WTC11 (cell line): Measurements from ENCODE around the gene PMF1. TPM values are rescaled to one million over a fixed set of nuclear protein-coding genes. Genes with fewer than 3 reads are reported as not detected.
A peak's percentile ranks its signal among the peaks of the same experiment; 100 is the strongest.

ENCODE experiments used
- ATAC-seq: fragments of 200-7000 bp; cut with Tn5 transposase; 2 replicates; pipeline ENCODE4 v1.10.0; 2021; ENCODE audit warnings: mild to moderate bottlenecking, moderate library complexity
- Bru-seq: library from RNA; stranded (reverse); fragments of 400-500 nt; gene quantifications from one replicate; lab custom pipeline; 2021; lab: Mats Ljungman, UMichigan
- CTCF ChIA-PET: fragments of 300-600 bp; sonication (Branson Sonifier 250); formaldehyde crosslinking; loops from one replicate; lab custom pipeline; 2021; ENCODE audit warnings: antibody characterized with exemption; lab: Charles Lee
- POLR2A ChIA-PET: fragments of 350-600 bp; sonication (Branson Sonifier 250); formaldehyde crosslinking; loops from one replicate; lab custom pipeline; 2021; ENCODE audit warnings: antibody characterized with exemption; lab: Charles Lee
- DNase-seq: peaks from one replicate; pipeline ENCODE4 v3.0.0; 2021; ENCODE audit warnings: low spot score
- H3K27ac Mint-ChIP-seq: 2 replicates; pipeline ENCODE4 v1.8.0; 2021; ENCODE audit warnings: mixed read lengths
- H3K27me3 Mint-ChIP-seq: 2 replicates; pipeline ENCODE4 v1.8.0; 2021; ENCODE audit warnings: low read depth, mild to moderate bottlenecking, moderate library complexity, mixed read lengths
- H3K36me3 Mint-ChIP-seq: 2 replicates; pipeline ENCODE4 v1.8.0; 2021; ENCODE audit warnings: mixed read lengths
- H3K4me1 Mint-ChIP-seq: 2 replicates; pipeline ENCODE4 v1.8.0; 2022; ENCODE audit warnings: mixed read lengths
- H3K4me3 Mint-ChIP-seq: 2 replicates; pipeline ENCODE4 v1.8.0; 2021; ENCODE audit warnings: mild to moderate bottlenecking, moderate library complexity, mixed read lengths
- H3K9me3 Mint-ChIP-seq: 2 replicates; pipeline ENCODE4 v1.8.0; 2021; ENCODE audit warnings: mixed read lengths
- ARID4B ChIP-seq: sonication (generic); formaldehyde crosslinking; IDR thresholded peaks from 2 replicates; pipeline ENCODE4 v1.8.0; 2023; ENCODE audit warnings: missing genetic modification reagents, mild to moderate bottlenecking, borderline replicate concordance
- E2F5 ChIP-seq: sonication (generic); formaldehyde crosslinking; IDR thresholded peaks from 2 replicates; pipeline ENCODE4 v1.8.1; 2022; ENCODE audit warnings: mild to moderate bottlenecking, moderate library complexity, missing genetic modification reagents
- EMX1 ChIP-seq: fragments of 250-450 bp; sonication (Bioruptor Pico); IDR thresholded peaks from 2 replicates; pipeline ENCODE4 v1.8.0; 2021; ENCODE audit warnings: mild to moderate bottlenecking
- FOXJ3 ChIP-seq: sonication (generic); formaldehyde crosslinking; IDR thresholded peaks from 2 replicates; pipeline ENCODE4 v1.9.0; 2021; ENCODE audit warnings: missing genetic modification reagents, mild to moderate bottlenecking, borderline replicate concordance
- FOXP1 ChIP-seq: sonication (generic); formaldehyde crosslinking; IDR thresholded peaks from 2 replicates; pipeline ENCODE4 v1.8.0; 2022; ENCODE audit warnings: missing genetic modification reagents, mild to moderate bottlenecking, moderate library complexity, borderline replicate concordance
- GABPB1 ChIP-seq: sonication (generic); formaldehyde crosslinking; IDR thresholded peaks from 2 replicates; pipeline ENCODE4 v1.8.1; 2023; ENCODE audit warnings: mild to moderate bottlenecking, missing genetic modification reagents
- HMGXB4 ChIP-seq: sonication (generic); formaldehyde crosslinking; IDR thresholded peaks from 2 replicates; pipeline ENCODE4 v1.8.1; 2023; ENCODE audit warnings: mild to moderate bottlenecking, moderate library complexity, missing genetic modification reagents
- IRF2 ChIP-seq: sonication (generic); formaldehyde crosslinking; IDR thresholded peaks from 2 replicates; pipeline ENCODE4 v1.8.0; 2022; ENCODE audit warnings: low read depth, missing genetic modification reagents, borderline replicate concordance
- JUN ChIP-seq: sonication (generic); formaldehyde crosslinking; IDR thresholded peaks from 2 replicates; pipeline ENCODE4 v1.8.0; 2023; ENCODE audit warnings: mild to moderate bottlenecking, missing genetic modification reagents
- NFYB ChIP-seq: sonication (generic); formaldehyde crosslinking; conservative IDR thresholded peaks from 2 replicates; pipeline ENCODE4 v1.8.0; 2022; ENCODE audit warnings: low read depth, missing genetic modification reagents
- NR3C1 ChIP-seq: sonication (generic); formaldehyde crosslinking; conservative IDR thresholded peaks from 2 replicates; pipeline ENCODE4 v1.8.1; 2023; ENCODE audit warnings: low read depth, mild to moderate bottlenecking, missing genetic modification reagents
- OVOL2 ChIP-seq: fragments of 250-450 bp; sonication (Bioruptor Pico); IDR thresholded peaks from 2 replicates; pipeline ENCODE4 v1.9.0; 2021; ENCODE audit warnings: mild to moderate bottlenecking, borderline replicate concordance
- RELA ChIP-seq: sonication (generic); formaldehyde crosslinking; IDR thresholded peaks from 2 replicates; pipeline ENCODE4 v1.8.1; 2022; ENCODE audit warnings: missing genetic modification reagents, mild to moderate bottlenecking, borderline replicate concordance
- SOX15 ChIP-seq: fragments of 250-450 bp; sonication (Bioruptor Pico); IDR thresholded peaks from 2 replicates; pipeline ENCODE4 v1.9.0; 2021; ENCODE audit warnings: mild to moderate bottlenecking
- TCF7 ChIP-seq: sonication (generic); formaldehyde crosslinking; IDR thresholded peaks from 2 replicates; pipeline ENCODE4 v1.8.0; 2022; ENCODE audit warnings: mild to moderate bottlenecking, low read depth, missing genetic modification reagents, moderate library complexity
- ZBTB21 ChIP-seq: sonication (generic); formaldehyde crosslinking; IDR thresholded peaks from 2 replicates; pipeline ENCODE4 v1.8.1; 2023; ENCODE audit warnings: mild to moderate bottlenecking, missing genetic modification reagents, borderline replicate concordance
- ZNF232 ChIP-seq: sonication (generic); formaldehyde crosslinking; IDR thresholded peaks from 2 replicates; pipeline ENCODE4 v1.8.0; 2022; ENCODE audit warnings: mild to moderate bottlenecking, missing genetic modification reagents
- ZNF396 ChIP-seq: fragments of 250-450 bp; sonication (Bioruptor Pico); IDR thresholded peaks from 2 replicates; pipeline ENCODE4 v1.8.0; 2021; ENCODE audit warnings: mild to moderate bottlenecking, moderate library complexity, borderline replicate concordance
- ZNF416 ChIP-seq: fragments of 250-450 bp; sonication (Bioruptor Pico); IDR thresholded peaks from 2 replicates; pipeline ENCODE4 v1.9.0; 2021; ENCODE audit warnings: mild to moderate bottlenecking, inconsistent platforms
- long read RNA-seq, 3 experiments: library from RNA in 1 of 3; library from capped mRNA in 1 of 3; library from polyadenylated mRNA in 1 of 3; unstranded in 2 of 3; stranded (forward) in 1 of 3; transcript quantifications; one replicate each; pipeline ENCODE4 v2.0.0, GENCODE V29; 2021
- total RNA-seq: library from RNA; stranded (reverse); gene quantifications from 3 replicates; pipeline ENCODE4 v1.2.3, GENCODE V29; 2021
- TF ChIP-seq, protein P1 (sequence below): sonication (generic); formaldehyde crosslinking; IDR thresholded peaks from 2 replicates; pipeline ENCODE4 v1.8.1; 2023; ENCODE audit warnings: mild to moderate bottlenecking, missing genetic modification reagents, borderline replicate concordance
- TF ChIP-seq, protein P2 (sequence below): fragments of 250-450 bp; sonication (Bioruptor Pico); IDR thresholded peaks from 2 replicates; pipeline ENCODE4 v1.9.0; 2021; ENCODE audit warnings: moderate library complexity, mild to moderate bottlenecking, inconsistent platforms, borderline replicate concordance

PMF1 gene
- 112 to 129 TPM (median 115 TPM) in 3 replicates for total RNA-seq
- Bru-seq, nascent RNA, result percentile 75 among the genes with signal in this experiment
- long read RNA-seq, experiment 1, transcript PMF1-202 (5 exons, 1,068 nt), result major isoform, 193 of 215 reads
- long read RNA-seq, experiment 1, transcript PMF1-203 (5 exons, 1,019 nt), result minor isoform, 7 of 215 reads
- long read RNA-seq, experiment 1, partial matches to known transcripts, result 5 of 215 reads
- long read RNA-seq, experiment 1, other reads (novel, unspliced or antisense), result 8 of 215 reads
- long read RNA-seq, experiment 2, transcript PMF1-203 (5 exons, 1,019 nt), result minor isoform, 8 of 146 reads
- long read RNA-seq, experiment 2, transcript PMF1-202 (5 exons, 1,068 nt), result major isoform, 90 of 146 reads
- long read RNA-seq, experiment 2, partial matches to known transcripts, result 16 of 146 reads
- long read RNA-seq, experiment 2, other reads (novel, unspliced or antisense), result 30 of 146 reads
- long read RNA-seq, experiment 3, transcript PMF1-202 (5 exons, 1,068 nt), result major isoform, 293 of 323 reads
- long read RNA-seq, experiment 3, transcript PMF1-203 (5 exons, 1,019 nt), result minor isoform, 19 of 323 reads
- long read RNA-seq, experiment 3, partial matches to known transcripts, result 0 of 323 reads
- long read RNA-seq, experiment 3, other reads (novel, unspliced or antisense), result 10 of 323 reads

DNA sequence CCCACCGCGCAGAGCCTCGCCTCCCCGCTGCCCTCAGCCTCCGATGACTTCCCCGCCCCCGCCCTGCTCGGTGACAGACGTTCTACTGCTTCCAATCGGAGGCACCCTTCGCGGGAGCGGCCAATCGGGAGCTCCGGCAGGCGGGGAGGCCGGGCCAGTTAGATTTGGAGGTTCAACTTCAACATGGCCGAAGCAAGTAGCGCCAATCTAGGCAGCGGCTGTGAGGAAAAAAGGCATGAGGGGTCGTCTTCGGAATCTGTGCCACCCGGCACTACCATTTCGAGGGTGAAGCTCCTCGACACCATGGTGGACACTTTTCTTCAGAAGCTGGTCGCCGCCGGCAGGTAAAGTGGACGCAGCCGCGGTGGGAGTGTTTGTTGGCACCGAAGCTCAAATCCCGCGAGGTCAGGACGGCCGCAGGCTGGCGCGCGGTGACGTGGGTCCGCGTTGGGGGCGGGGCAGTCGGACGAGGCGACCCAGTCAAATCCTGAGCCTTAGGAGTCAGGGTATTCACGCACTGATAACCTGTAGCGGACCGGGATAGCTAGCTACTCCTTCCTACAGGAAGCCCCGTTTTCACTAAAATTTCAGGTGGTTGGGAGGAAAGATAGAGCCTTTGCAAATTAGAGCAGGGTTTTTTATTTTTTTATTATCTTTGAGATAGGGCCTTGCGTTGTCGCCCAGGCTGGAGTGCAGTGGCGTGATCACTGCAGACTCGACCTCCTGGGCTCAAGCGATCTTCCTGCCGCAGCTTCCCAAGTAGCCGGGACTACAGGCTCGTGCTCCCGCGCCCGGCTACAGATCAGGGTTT is at the start of gene PMF1:
Gene PMF1, plus strand, starts transcription at position 175 of the 811 bp plus-strand sequence. Its CDS starts 9 bp downstream, at position 184.
- Mint-ChIP-seq H3K4me3 (peak within 1 kb of the TSS; percentile 94), H3K9me3 (no peaks in the 10 kb centered on the region), H3K4me1 (peaks cover 27% of the 10 kb centered on the region), H3K27ac (peak within 1 kb of the TSS; percentile 99), H3K36me3 (peaks cover 17% of the 10 kb centered on the region), H3K27me3 (no peaks in the 10 kb centered on the region)
- peak; percentile 95 for ATAC-seq
- POLR2A ChIA-PET, result interaction anchor here (0.6 to 1.6 kb wide), 22 partner anchors 12 to 156 kb away, joined by 3 to 10 read pairs (median 4); partner anchors contain the start of genes RHBG and SLC25A44
- CTCF ChIA-PET, result interaction anchor here (0.6 to 4.4 kb wide), 35 partner anchors 12 to 288 kb away, joined by 3 to 71 read pairs (median 4); partner anchors contain the start of genes CCT3, MEF2D, MEX3A and SLC25A44
- peak; percentile 97 for DNase-seq
- TF ChIP-seq NR3C1 (CRISPR knock-in tag), result no peak
- no peak for TF ChIP-seq ZBTB21 (CRISPR knock-in tag)
- TF ChIP-seq ZNF232 (CRISPR knock-in tag), result no peak
- no peak for TF ChIP-seq TCF7 (CRISPR knock-in tag)
- TF ChIP-seq OVOL2 (CRISPR knock-in tag), result no peak
- no peak for TF ChIP-seq RELA (CRISPR knock-in tag)
- TF ChIP-seq E2F5 (CRISPR knock-in tag), result peak; percentile 64; the same call in 1 of the 2 replicates
- TF ChIP-seq ZNF416 (CRISPR knock-in tag), result no peak
- peak; percentile 97 for TF ChIP-seq NFYB (CRISPR knock-in tag)
- TF ChIP-seq FOXP1 (CRISPR knock-in tag), result peak; percentile 87
- 0 out of 2 replicates have a peak, but pooled peaks have one; percentile 29 for TF ChIP-seq ARID4B (CRISPR knock-in tag)
- TF ChIP-seq, protein P1, sequence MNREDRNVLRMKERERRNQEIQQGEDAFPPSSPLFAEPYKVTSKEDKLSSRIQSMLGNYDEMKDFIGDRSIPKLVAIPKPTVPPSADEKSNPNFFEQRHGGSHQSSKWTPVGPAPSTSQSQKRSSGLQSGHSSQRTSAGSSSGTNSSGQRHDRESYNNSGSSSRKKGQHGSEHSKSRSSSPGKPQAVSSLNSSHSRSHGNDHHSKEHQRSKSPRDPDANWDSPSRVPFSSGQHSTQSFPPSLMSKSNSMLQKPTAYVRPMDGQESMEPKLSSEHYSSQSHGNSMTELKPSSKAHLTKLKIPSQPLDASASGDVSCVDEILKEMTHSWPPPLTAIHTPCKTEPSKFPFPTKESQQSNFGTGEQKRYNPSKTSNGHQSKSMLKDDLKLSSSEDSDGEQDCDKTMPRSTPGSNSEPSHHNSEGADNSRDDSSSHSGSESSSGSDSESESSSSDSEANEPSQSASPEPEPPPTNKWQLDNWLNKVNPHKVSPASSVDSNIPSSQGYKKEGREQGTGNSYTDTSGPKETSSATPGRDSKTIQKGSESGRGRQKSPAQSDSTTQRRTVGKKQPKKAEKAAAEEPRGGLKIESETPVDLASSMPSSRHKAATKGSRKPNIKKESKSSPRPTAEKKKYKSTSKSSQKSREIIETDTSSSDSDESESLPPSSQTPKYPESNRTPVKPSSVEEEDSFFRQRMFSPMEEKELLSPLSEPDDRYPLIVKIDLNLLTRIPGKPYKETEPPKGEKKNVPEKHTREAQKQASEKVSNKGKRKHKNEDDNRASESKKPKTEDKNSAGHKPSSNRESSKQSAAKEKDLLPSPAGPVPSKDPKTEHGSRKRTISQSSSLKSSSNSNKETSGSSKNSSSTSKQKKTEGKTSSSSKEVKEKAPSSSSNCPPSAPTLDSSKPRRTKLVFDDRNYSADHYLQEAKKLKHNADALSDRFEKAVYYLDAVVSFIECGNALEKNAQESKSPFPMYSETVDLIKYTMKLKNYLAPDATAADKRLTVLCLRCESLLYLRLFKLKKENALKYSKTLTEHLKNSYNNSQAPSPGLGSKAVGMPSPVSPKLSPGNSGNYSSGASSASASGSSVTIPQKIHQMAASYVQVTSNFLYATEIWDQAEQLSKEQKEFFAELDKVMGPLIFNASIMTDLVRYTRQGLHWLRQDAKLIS, result no peak
- no peak for TF ChIP-seq ZNF396 (CRISPR knock-in tag)
- no peak for TF ChIP-seq SOX15
- TF ChIP-seq EMX1 (CRISPR knock-in tag), result no peak
- no peak for TF ChIP-seq IRF2 (CRISPR knock-in tag)
- TF ChIP-seq GABPB1 (CRISPR knock-in tag), result no peak
- TF ChIP-seq HMGXB4 (CRISPR knock-in tag), result peak; percentile 52; the same call in 1 of the 2 replicates
- TF ChIP-seq JUN (CRISPR knock-in tag), result peak; percentile 62; the same call in 1 of the 2 replicates
- TF ChIP-seq, protein P2, sequence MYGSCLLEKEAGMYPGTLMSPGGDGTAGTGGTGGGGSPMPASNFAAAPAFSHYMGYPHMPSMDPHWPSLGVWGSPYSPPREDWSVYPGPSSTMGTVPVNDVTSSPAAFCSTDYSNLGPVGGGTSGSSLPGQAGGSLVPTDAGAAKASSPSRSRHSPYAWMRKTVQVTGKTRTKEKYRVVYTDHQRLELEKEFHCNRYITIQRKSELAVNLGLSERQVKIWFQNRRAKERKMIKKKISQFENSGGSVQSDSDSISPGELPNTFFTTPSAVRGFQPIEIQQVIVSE (CRISPR knock-in tag), result no peak
- no peak for TF ChIP-seq FOXJ3 (CRISPR knock-in tag)
